Heart right ventricle (tissue), 16 donors: ENCODE results near the gene COX7A2L. TPM values are rescaled to one million over a fixed set of nuclear protein-coding genes. Genes with fewer than 3 reads are reported as not detected.

Source experiments
- ATAC-seq, 8 donors: fragments of 200-7000 bp; cut with Tn5 transposase; one replicate each; pipeline ENCODE4 v1.9.1; 2020; ENCODE audit warnings: mild to moderate bottlenecking in 8 of 8, moderate library complexity in 8 of 8, moderate number of reproducible peaks in 1 of 8
- DNase-seq, 2 donors: peaks; one replicate each; pipeline ENCODE4 v3.0.0-alpha.2; 2020
- H3K27ac ChIP-seq, 10 donors: fragments of 200-600 bp; sonication (generic) in 2 of 10; one replicate each; pipeline versions ENCODE4 v1.5.0 to v1.8.0; 2020 to 2022; ENCODE audit warnings: mild to moderate bottlenecking in 3 of 10
- H3K27me3 ChIP-seq, 7 donors: fragments of 200-600 bp; one replicate each; pipeline ENCODE4 v1.8.0; 2021 to 2022; ENCODE audit warnings: mild to moderate bottlenecking in 2 of 7
- H3K36me3 ChIP-seq, 9 donors: fragments of 200-600 bp; sonication (generic) in 1 of 9; one replicate each; pipeline versions ENCODE4 v1.5.0 to v1.8.0; 2020 to 2022; ENCODE audit warnings: mild to moderate bottlenecking in 2 of 9
- H3K4me1 ChIP-seq, 9 donors: fragments of 200-600 bp; sonication (generic) in 1 of 9; one replicate each; pipeline versions ENCODE4 v1.5.0 to v1.8.0; 2020 to 2022; ENCODE audit warnings: mild to moderate bottlenecking in 4 of 9
- H3K4me3 ChIP-seq, 10 donors: fragments of 200-600 bp; sonication (generic) in 2 of 10; one replicate each; pipeline versions ENCODE4 v1.5.0 to v1.8.0; 2020 to 2022; ENCODE audit warnings: mild to moderate bottlenecking in 7 of 10, moderate library complexity in 2 of 10
- H3K9me3 ChIP-seq, 11 donors: fragments of 200-600 bp in 10 of 11; sonication (generic) in 2 of 11; one replicate each; pipeline versions ENCODE4 v1.5.0 to v1.8.0; 2013 to 2022; ENCODE audit warnings: mild to moderate bottlenecking in 2 of 11, control low read depth in 1 of 11, moderate library complexity in 1 of 11
- WGBS, 2 donors: extraction: QIAGEN DNeasy Blood & Tissue Kit; methylation state at CpG; one replicate each; pipeline ENCODE4 v1.1.7; 2013; ENCODE audit warnings: inconsistent platforms in 1 of 2; 5-methylcytosine and 5-hydroxymethylcytosine counted together
- intact Hi-C, 10 donors: fragments of 100-400 bp; cut with DNase I; formaldehyde crosslinking; loops; one replicate each; pipeline versions ENCODE4 v1.11.1 to v1.14.2; 2022
- polyA plus RNA-seq, 2 donors: library from polyadenylated mRNA; stranded (reverse); fragments of 200-250 nt; gene quantifications; one replicate each; pipeline ENCODE4 v1.2.3, GENCODE V29; 2013
- total RNA-seq, 10 donors: library from RNA; stranded (reverse); fragmentation: NEBNext Ultra II Directional in 3 of 10; extraction: Animal tissue kit (Norgen Biotek cat#: 25700) in 3 of 10; gene quantifications; one replicate each; pipeline versions ENCODE4 v1.2.1 to v1.2.4, GENCODE V29; 2021 to 2023
- TF ChIP-seq, protein P1 (sequence below), 9 donors: fragments of 200-600 bp; sonication (generic) in 2 of 9; IDR thresholded peaks; one replicate each; pipeline versions ENCODE4 v1.5.0 to v1.8.0; 2021 to 2022; ENCODE audit warnings: antibody characterized with exemption in 9 of 9, mild to moderate bottlenecking in 5 of 9, moderate library complexity in 1 of 9
- donor health status: Arrhythmogenic right ventricular cardiomyopathy.
- donor health status: ischemic (EF 13 %, LVEDD 7.1; RV severe dilation, severe dysfunction).
- donor health status: healthy with polysubstance abuse.
- donor health status: DM: no; HTN: yes; CAD: no.
- donor health status: DM: no; HTN: no; CAD: no.
- donor health status: ischemic (EF 25% LVEDD 6.9; RV normal size, moderate dysfunction).
- donor health status: ischemic (EF 25% LVEDD 5.7; RV mildly dilated, moderate dysfunction).
- donor health status: healthy.
- donor health status: DM: yes; HTN: yes; CAD: no.
- donor health status: Ischemic cardiomyopathy.
- donor health status: ischemic (EF 35%, LVEDD 5.7; RV mildly dilated, moderate dysfunction).
- donor health status: nonischemic (EF 11% LVEDD 7.7; RV severe dilation, severe dysfunction).
- donor health status: DM: yes; HTN: yes; CAD: no.
- donor health status: PGD.
- donor health status: ischemic (EF 29% LVEDD 5.4; RV normal size, mild dysfunction).
- donor health status: nonischemic (EF 23%, LVEDD 6.1; RV moderate dilation, normal function).

COX7A2L gene
- total and polyA plus RNA-seq, 12 donors = 36.4 to 141 (median 106) TPM

- H3K9me3 ChIP-seq = no peaks in the 10 kb centered on the region
- WGBS, 2 donors = 64 to 71% methylated on average over 11 of the region's 11 CpGs
- H3K27ac ChIP-seq = peak overlapping the region in 4 of 10 donors; percentile 19 to 62 (median 32)
- peaks cover 0 to 38% (median 24%) of the 10 kb centered on the region in 9 donors for H3K4me1 ChIP-seq
- H3K36me3 ChIP-seq = peaks cover 0 to 67% (median 8%) of the 10 kb centered on the region in 9 donors
- no peaks in the 10 kb centered on the region for H3K27me3 ChIP-seq
- TF ChIP-seq, protein P1, sequence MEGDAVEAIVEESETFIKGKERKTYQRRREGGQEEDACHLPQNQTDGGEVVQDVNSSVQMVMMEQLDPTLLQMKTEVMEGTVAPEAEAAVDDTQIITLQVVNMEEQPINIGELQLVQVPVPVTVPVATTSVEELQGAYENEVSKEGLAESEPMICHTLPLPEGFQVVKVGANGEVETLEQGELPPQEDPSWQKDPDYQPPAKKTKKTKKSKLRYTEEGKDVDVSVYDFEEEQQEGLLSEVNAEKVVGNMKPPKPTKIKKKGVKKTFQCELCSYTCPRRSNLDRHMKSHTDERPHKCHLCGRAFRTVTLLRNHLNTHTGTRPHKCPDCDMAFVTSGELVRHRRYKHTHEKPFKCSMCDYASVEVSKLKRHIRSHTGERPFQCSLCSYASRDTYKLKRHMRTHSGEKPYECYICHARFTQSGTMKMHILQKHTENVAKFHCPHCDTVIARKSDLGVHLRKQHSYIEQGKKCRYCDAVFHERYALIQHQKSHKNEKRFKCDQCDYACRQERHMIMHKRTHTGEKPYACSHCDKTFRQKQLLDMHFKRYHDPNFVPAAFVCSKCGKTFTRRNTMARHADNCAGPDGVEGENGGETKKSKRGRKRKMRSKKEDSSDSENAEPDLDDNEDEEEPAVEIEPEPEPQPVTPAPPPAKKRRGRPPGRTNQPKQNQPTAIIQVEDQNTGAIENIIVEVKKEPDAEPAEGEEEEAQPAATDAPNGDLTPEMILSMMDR (IDR thresholded peaks at IDR 0.05) = no peak
- no peak overlapping the region for H3K4me3 ChIP-seq
- ATAC-seq = peak in 4 of 8 donors; percentile 6 to 30 (median 16)
- intact Hi-C loops = no loop called here
- DNase-seq = no peak
These were observed 18.2 kb downstream of the COX7A2L start for GRCh38 chr2:42342795-42343241.

GRCh38 chr2:42342061-42342794 lies 18.8 kb downstream of the COX7A2L start:
- 59 to 63% methylated on average over 8 of the region's 8 CpGs for WGBS, 2 donors
- Histone ChIP-seq H3K4me1 (peaks cover 0 to 38% (median 24%) of the 10 kb centered on the region in 9 donors), H3K27me3 (no peaks in the 10 kb centered on the region), H3K27ac (peak overlapping the region in 8 of 10 donors; percentile 3 to 66 (median 31)), H3K4me3 (no peak overlapping the region), H3K9me3 (no peaks in the 10 kb centered on the region), H3K36me3 (peaks cover 0 to 66% (median 8%) of the 10 kb centered on the region in 9 donors)
- peak; percentile 76 to 90 (median 85) for ATAC-seq
- intact Hi-C loops = no loop called here
- peak in 1 of 2 donors; percentile 47 for DNase-seq
- TF ChIP-seq, protein P1 (IDR thresholded peaks at IDR 0.05) = no peak

DNA sequence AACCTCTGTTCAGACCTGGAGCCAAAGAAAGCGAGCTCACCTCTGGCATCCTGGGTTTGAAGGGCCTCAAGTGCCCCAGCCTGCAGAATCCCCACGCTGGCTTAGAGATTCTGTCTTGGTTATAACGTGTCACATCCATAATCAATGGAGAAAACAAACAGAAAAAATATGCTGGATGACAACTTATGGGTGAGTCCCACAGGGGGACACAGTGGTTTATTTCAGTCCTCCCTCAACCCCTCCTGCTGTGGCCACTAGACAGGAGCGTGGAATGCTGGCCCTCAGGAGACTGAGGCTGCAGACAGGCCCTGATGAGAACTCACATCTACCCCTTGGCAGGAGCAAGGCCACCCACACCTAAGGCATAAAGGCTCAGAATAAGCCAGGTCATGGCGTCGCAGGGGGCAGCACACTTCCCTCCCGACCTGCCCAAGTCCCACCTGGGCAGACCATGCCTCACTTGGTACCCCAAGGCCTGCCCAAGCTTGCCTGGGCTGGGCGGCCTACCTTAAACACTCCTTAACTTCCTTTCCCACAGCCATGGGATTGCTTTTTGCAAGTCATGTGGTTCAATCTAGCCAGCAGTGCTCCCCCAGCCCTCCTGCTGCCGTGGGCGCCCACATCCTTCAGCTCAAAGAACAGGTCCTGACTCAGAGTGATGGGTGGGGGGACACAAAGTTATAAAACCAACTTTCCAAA lies 19.9 kb downstream of the COX7A2L start:
- no peaks in the 10 kb centered on the region for H3K27me3 ChIP-seq
- intact Hi-C loops = no loop called here
- H3K4me1 ChIP-seq = peaks cover 0 to 34% (median 22%) of the 10 kb centered on the region in 9 donors
- H3K36me3 ChIP-seq = peaks cover 0 to 65% (median 11%) of the 10 kb centered on the region in 9 donors
- DNase-seq = no peak
- no peaks in the 10 kb centered on the region for H3K9me3 ChIP-seq
- H3K27ac ChIP-seq = no peak overlapping the region
- TF ChIP-seq, protein P1 (IDR thresholded peaks at IDR 0.05) = no peak
- 93 to 95% methylated on average over 10 of the region's 10 CpGs for WGBS, 2 donors
- no peak overlapping the region for H3K4me3 ChIP-seq
- no peak for ATAC-seq

- Histone ChIP-seq H3K4me1 (peaks cover 0 to 26% (median 17%) of the 10 kb centered on the region in 9 donors), H3K36me3 (peaks cover 0 to 65% (median 8%) of the 10 kb centered on the region in 9 donors), H3K27ac (no peak overlapping the region), H3K27me3 (no peaks in the 10 kb centered on the region), H3K4me3 (no peak overlapping the region), H3K9me3 (no peaks in the 10 kb centered on the region)
- TF ChIP-seq, protein P1 (IDR thresholded peaks at IDR 0.05) = no peak
- intact Hi-C loops = no loop called here
- WGBS, 2 donors = 83 to 94% methylated on average over 23 of the region's 23 CpGs
- DNase-seq (no peak), ATAC-seq (no peak)
These were observed 20.7 kb downstream of the COX7A2L start for GRCh38 chr2:42340045-42340937.
